MCF 10A (cell line): ENCODE data around the gene MPEG1. TPM values are rescaled to one million over a fixed set of nuclear protein-coding genes. Genes with fewer than 3 reads are reported as not detected.

Experiments
- BruUV-seq: library from RNA; stranded (reverse); fragments of 400-500 nt; replicated peaks from 2 replicates; lab custom pipeline; 2021; lab: Mats Ljungman, UMichigan
- CTCF ChIA-PET: fragments of 300-600 bp; sonication (Branson Sonifier 250); formaldehyde crosslinking; extraction: SDS; loops from one replicate; lab custom pipeline; 2021; ENCODE audit warnings: antibody characterized with exemption, inconsistent platforms; lab: Yijun Ruan, JAX
- POLR2A ChIA-PET: fragments of 300-600, 350-650 bp; sonication (Branson Sonifier 250); formaldehyde crosslinking; extraction: SDS; loops from one replicate; lab custom pipeline; 2020; ENCODE audit warnings: antibody characterized with exemption, inconsistent platforms; lab: Yijun Ruan, JAX
- DNase-seq: peaks from one replicate; pipeline ENCODE4 v3.0.0-alpha.2; 2018; ENCODE audit not compliant: unreplicated experiment
- H3K27ac Mint-ChIP-seq: one replicate; pipeline ENCODE4 v1.8.0; 2022; ENCODE audit warnings: mild to moderate bottlenecking, low read depth, mixed read lengths; ENCODE audit not compliant: unreplicated experiment
- H3K27me3 Mint-ChIP-seq: one replicate; pipeline ENCODE4 v1.8.0; 2022; ENCODE audit warnings: mixed read lengths; ENCODE audit not compliant: insufficient read depth, unreplicated experiment
- H3K36me3 Mint-ChIP-seq: one replicate; pipeline ENCODE4 v1.8.0; 2022; ENCODE audit warnings: mild to moderate bottlenecking, moderate library complexity, mixed read lengths; ENCODE audit not compliant: insufficient read depth, unreplicated experiment
- H3K4me1 Mint-ChIP-seq: one replicate; pipeline ENCODE4 v1.8.0; 2022; ENCODE audit warnings: mixed read lengths; ENCODE audit not compliant: insufficient read depth, unreplicated experiment
- H3K4me3 Mint-ChIP-seq: one replicate; pipeline ENCODE4 v1.8.0; 2022; ENCODE audit warnings: mild to moderate bottlenecking, moderate library complexity, mixed read lengths; ENCODE audit not compliant: unreplicated experiment
- H3K9me3 Mint-ChIP-seq: one replicate; pipeline ENCODE4 v1.8.0; 2022; ENCODE audit warnings: mixed read lengths; ENCODE audit not compliant: unreplicated experiment
- CTCF ChIP-seq: fragments of 200-600 bp; IDR thresholded peaks from one replicate; pipeline ENCODE4 v1.8.0; 2022; ENCODE audit warnings: antibody characterized with exemption, mild to moderate bottlenecking; ENCODE audit not compliant: unreplicated experiment
- intact Hi-C: fragments of 100-400 bp; cut with micrococcal nuclease; formaldehyde crosslinking; loops from 2 replicates; pipeline ENCODE4 v1.14.1; 2022
- total RNA-seq: library from RNA; stranded (reverse); gene quantifications from 2 replicates; pipeline ENCODE4 v1.2.3, GENCODE V29; 2022

Gene MPEG1
- total RNA-seq, 1 experiment from 2014 or later, result not detected

GRCh38 chr11:59186130-59186594 lies 26.6 kb downstream of the MPEG1 start:
- peak; percentile 55 for DNase-seq
- ChIA-PET POLR2A (interaction anchor here (0.7 to 4.3 kb wide), 2 partner anchors 13 to 44 kb away, joined by 3 to 39 read pairs; partner anchors contain the start of genes DTX4 and FAM111A), CTCF (interaction anchor here (0.5 to 27.3 kb wide), 15 partner anchors 8 to 1849 kb away, joined by 3 to 530 read pairs (median 4); partner anchors contain the start of gene DTX4)
- Mint-ChIP-seq H3K27ac (no peak overlapping the region), H3K36me3 (peaks cover 20% of the 10 kb centered on the region), H3K4me1 (peaks cover 14% of the 10 kb centered on the region), H3K27me3 (no peaks in the 10 kb centered on the region), H3K4me3 (no peak overlapping the region), H3K9me3 (no peaks in the 10 kb centered on the region)
- intact Hi-C loops, result loop anchor here (2.0 kb wide), 1 partner anchor 15 kb away; no protein-coding TSS in a partner anchor
- TF ChIP-seq CTCF, result peak; percentile 61
- BruUV-seq, result no TSS peak

GRCh38 chr11:59185386-59185945 lies 27.3 kb downstream of the MPEG1 start:
- intact Hi-C loops, result no loop called here
- no peaks in the 10 kb centered on the region for H3K27me3 Mint-ChIP-seq
- BruUV-seq, result no TSS peak
- H3K4me3 Mint-ChIP-seq, result no peak overlapping the region
- peaks cover 14% of the 10 kb centered on the region for H3K4me1 Mint-ChIP-seq
- peaks cover 14% of the 10 kb centered on the region for H3K36me3 Mint-ChIP-seq
- ChIA-PET CTCF (interaction anchor here (0.6 to 27.3 kb wide), 11 partner anchors 9 to 1849 kb away, joined by 3 to 530 read pairs (median 4); partner anchors contain the start of gene DTX4), POLR2A (interaction anchor here (4.3 kb wide), 1 partner anchor 12 kb away, joined by 39 read pairs; the partner anchor contains the start of gene DTX4)
- no peak for TF ChIP-seq CTCF
- no peak for DNase-seq
- H3K27ac Mint-ChIP-seq, result no peak overlapping the region
- no peaks in the 10 kb centered on the region for H3K9me3 Mint-ChIP-seq

GRCh38 chr11:59184691-59185339 lies 27.9 kb downstream of the MPEG1 start:
- ChIA-PET CTCF (interaction anchor here (0.6 to 27.3 kb wide), 7 partner anchors 9 to 255 kb away, joined by 3 to 530 read pairs (median 4); partner anchors contain the start of gene DTX4), POLR2A (interaction anchor here (4.3 kb wide), 1 partner anchor 12 kb away, joined by 39 read pairs; the partner anchor contains the start of gene DTX4)
- Mint-ChIP-seq H3K4me3 (no peak overlapping the region), H3K4me1 (peaks cover 14% of the 10 kb centered on the region), H3K27ac (no peak overlapping the region), H3K27me3 (no peaks in the 10 kb centered on the region), H3K9me3 (no peaks in the 10 kb centered on the region), H3K36me3 (peaks cover 14% of the 10 kb centered on the region)
- DNase-seq, result no peak
- intact Hi-C loops, result no loop called here
- TF ChIP-seq CTCF, result no peak
- no TSS peak for BruUV-seq

GRCh38 chr11:59183771-59184170 lies 29.0 kb downstream of the MPEG1 start:
- CTCF ChIA-PET, result interaction anchor here (0.5 to 27.3 kb wide), 4 partner anchors 10 to 842 kb away, joined by 3 to 530 read pairs (median 113); partner anchors contain the start of gene DTX4
- H3K4me3 Mint-ChIP-seq, result no peak overlapping the region
- no peaks in the 10 kb centered on the region for H3K9me3 Mint-ChIP-seq
- POLR2A ChIA-PET, result interaction anchor here (1.1 kb wide), 1 partner anchor 10 kb away, joined by 3 read pairs; no protein-coding TSS in a partner anchor
- intact Hi-C loops, result no loop called here
- no TSS peak for BruUV-seq
- H3K4me1 Mint-ChIP-seq, result peaks cover 14% of the 10 kb centered on the region
- H3K27ac Mint-ChIP-seq, result no peak overlapping the region
- no peak for DNase-seq
- TF ChIP-seq CTCF, result no peak
- H3K36me3 Mint-ChIP-seq, result peaks cover 13% of the 10 kb centered on the region
- no peaks in the 10 kb centered on the region for H3K27me3 Mint-ChIP-seq
